ENCODE measurements around the gene NEMP1. TPM values are rescaled to one million over a fixed set of nuclear protein-coding genes. Genes with fewer than 3 reads are reported as not detected.

Gene NEMP1
- total and polyA plus RNA-seq, 12 donors = 1.1 to 6.3 (median 3.6) TPM

- peak; percentile 24 to 75 (median 61) for TF ChIP-seq CTCF (IDR thresholded peaks at IDR 0.05)
- ATAC-seq (peak; percentile 64 to 89 (median 74)), DNase-seq (peak; percentile 32 to 69)
- intact Hi-C loops (cut with DNase I) = loop anchor here in 8 of 10 donors (5.0 to 10.0 kb wide), 4 partner anchors 56 to 249 kb away; partner anchors contain the start of gene STAT6 (in 4 of the 8)
- peaks cover 0 to 33% (median 27%) of the 10 kb centered on the region in 9 donors for H3K4me1 ChIP-seq
- WGBS, 2 donors = 1% methylated on average over 45 to 94 of the region's 94 CpGs
- peak within 1 kb of the TSS; percentile 84 to 97 (median 92) for H3K4me3 ChIP-seq
- H3K27me3 ChIP-seq = no peaks in the 10 kb centered on the region
- peak within 1 kb of the TSS; percentile 50 to 92 (median 88) for H3K27ac ChIP-seq
- H3K9me3 ChIP-seq = no peaks in the 10 kb centered on the region
- peaks cover 0 to 35% (median 27%) of the 10 kb centered on the region in 9 donors for H3K36me3 ChIP-seq
Measured at GRCh38 chr12:57005980-57006808, 72.4 kb downstream of the NEMP1 start, which contains the start of gene ZBTB39. TSS of gene ZBTB39 (minus strand) at chr12:57006546. CDS start at chr12:57004917, 1,629 bp downstream.

Other genes with a start within 250 kb of the NEMP1 start
- gene SDR9C7, start 144.4 kb downstream of the NEMP1 start, total RNA-seq = under 1 TPM in 2 of 10 donors, not detected in 8; 0.14 to 0.28 TPM
- under 1 TPM; 0.04 to 0.29 TPM for gene SDR9C7, start 144.4 kb downstream of the NEMP1 start, polyA plus RNA-seq
- under 1 TPM in 8 of 10 donors, not detected in 2; 0.12 to 0.32 (median 0.23) TPM for gene RDH16, start 121.2 kb downstream of the NEMP1 start, total RNA-seq
- gene RDH16, start 121.2 kb downstream of the NEMP1 start, polyA plus RNA-seq = under 1 TPM; 0.12 to 0.59 TPM
- gene ZBTB39, start 72.2 kb downstream of the NEMP1 start, total RNA-seq = 1 to 10 TPM; 2.7 to 4.3 (median 3.6) TPM
- gene ZBTB39, start 72.2 kb downstream of the NEMP1 start, polyA plus RNA-seq = 1 to 10 TPM; 1.2 to 1.3 TPM
- gene TAC3, start 62.3 kb downstream of the NEMP1 start, total RNA-seq = not detected
- not detected for gene TAC3, start 62.3 kb downstream of the NEMP1 start, polyA plus RNA-seq
- gene MYO1A, start 28.7 kb downstream of the NEMP1 start, total RNA-seq = under 1 TPM in 1 of 10 donors, not detected in 9; 0.08 TPM
- under 1 TPM in 1 of 2 donors, not detected in 1; 0.01 TPM for gene MYO1A, start 28.7 kb downstream of the NEMP1 start, polyA plus RNA-seq
- 10 to 100 TPM in 9 of 10 donors, 1 to 10 TPM in 1; 9.5 to 16.2 (median 12.0) TPM for gene NAB2, start 10.3 kb upstream of the NEMP1 start, total RNA-seq
- gene NAB2, start 10.3 kb upstream of the NEMP1 start, polyA plus RNA-seq = 10 to 100 TPM; 15.0 to 20.2 TPM
- gene STAT6, start 32.6 kb upstream of the NEMP1 start, total RNA-seq = 10 to 100 TPM; 23.3 to 72.3 (median 38.0) TPM
- gene STAT6, start 32.6 kb upstream of the NEMP1 start, polyA plus RNA-seq = 10 to 100 TPM; 36.0 to 77.8 TPM
- gene LRP1, start 49.7 kb upstream of the NEMP1 start, total RNA-seq = 100 to 1,000 TPM in 4 of 10 donors, 10 to 100 TPM in 6; 46.3 to 259 (median 82.7) TPM
- gene LRP1, start 49.7 kb upstream of the NEMP1 start, polyA plus RNA-seq = 10 to 100 TPM; 46.6 to 46.7 TPM
- not detected for gene LRP1-AS, start 68.8 kb upstream of the NEMP1 start, total RNA-seq
- not detected for gene LRP1-AS, start 68.8 kb upstream of the NEMP1 start, polyA plus RNA-seq
- gene NXPH4, start 138.0 kb upstream of the NEMP1 start, total RNA-seq = 1 to 10 TPM in 7 of 10 donors, under 1 TPM in 3; 0.18 to 6.2 (median 2.3) TPM
- 1 to 10 TPM in 1 of 2 donors, under 1 TPM in 1; 0.66 to 1.8 TPM for gene NXPH4, start 138.0 kb upstream of the NEMP1 start, polyA plus RNA-seq
- gene SHMT2, start 150.9 kb upstream of the NEMP1 start, total RNA-seq = 10 to 100 TPM; 24.4 to 47.6 (median 27.1) TPM
- gene SHMT2, start 150.9 kb upstream of the NEMP1 start, polyA plus RNA-seq = 10 to 100 TPM; 14.3 to 49.8 TPM
- gene STAC3, start 172.4 kb upstream of the NEMP1 start, total RNA-seq = 1 to 10 TPM in 4 of 10 donors, under 1 TPM in 6; 0.30 to 2.9 (median 0.98) TPM
- gene STAC3, start 172.4 kb upstream of the NEMP1 start, polyA plus RNA-seq = 1 to 10 TPM in 1 of 2 donors, under 1 TPM in 1; 0.81 to 1.7 TPM